Fibroblast of lung (primary cell): Measurements from ENCODE around the gene RPS6KB1. TPM values are rescaled to one million over a fixed set of nuclear protein-coding genes. Genes with fewer than 3 reads are reported as not detected.
"Not testable (repeated sequence)": the region's sequence is repeated elsewhere in the genome, so short reads cannot be mapped to it uniquely, and the experiment has no call there.

Source experiments
- DNase-seq, 2 donors: peaks; one replicate each; pipeline versions ENCODE4 v3.0.0 to v3.0.0-alpha.2; 2010; ENCODE audit warnings: low read depth in 2 of 2
- H2AFZ ChIP-seq: 2 replicates; pipeline ENCODE4 v1.5.1; 2012; ENCODE audit warnings: low read length, control low read depth, inconsistent platforms
- H3K27ac ChIP-seq: 2 replicates; pipeline ENCODE4 v1.5.1; 2011; ENCODE audit warnings: low read length, control low read depth; ENCODE audit not compliant: insufficient read depth
- H3K27me3 ChIP-seq: 2 replicates; pipeline ENCODE4 v1.5.1; 2011; ENCODE audit warnings: mild to moderate bottlenecking, low read length; ENCODE audit not compliant: control insufficient read depth, insufficient read depth
- H3K36me3 ChIP-seq: 2 replicates; pipeline ENCODE4 v1.5.1; 2011; ENCODE audit warnings: low read length; ENCODE audit not compliant: control insufficient read depth, insufficient read depth
- H3K4me1 ChIP-seq: 2 replicates; pipeline ENCODE4 v1.5.1; 2011; ENCODE audit warnings: low read length; ENCODE audit not compliant: control insufficient read depth, insufficient read depth; ENCODE audit errors: extremely low read depth
- H3K4me2 ChIP-seq: 2 replicates; pipeline ENCODE4 v1.5.1; 2011; ENCODE audit warnings: low read length, control low read depth; ENCODE audit not compliant: insufficient read depth; ENCODE audit errors: extremely low read depth
- H3K4me3 ChIP-seq, 4 experiments: fragments of 200-600 bp in 1 of 4; sonication (generic) in 1 of 4; replicated peaks in 1 of 4; 2 replicates each; pipeline ENCODE4 v1.5.1; 2011 to 2016; ENCODE audit warnings: low read length in 4 of 4, low read depth in 3 of 4, mild to moderate bottlenecking in 3 of 4, control low read depth in 2 of 4, inconsistent platforms in 1 of 4, mixed read lengths in 1 of 4; ENCODE audit not compliant: insufficient read depth in 1 of 4; ENCODE audit errors: control extremely low read depth in 1 of 4
- H3K79me2 ChIP-seq: 2 replicates; pipeline ENCODE4 v1.5.1; 2012; ENCODE audit warnings: mild to moderate bottlenecking, low read length, inconsistent platforms; ENCODE audit not compliant: control insufficient read depth, insufficient read depth
- H3K9ac ChIP-seq: 2 replicates; pipeline ENCODE4 v1.5.1; 2011; ENCODE audit warnings: mild to moderate bottlenecking, low read length, control low read depth; ENCODE audit not compliant: insufficient read depth
- H3K9me3 ChIP-seq: 2 replicates; pipeline ENCODE4 v1.5.1; 2012; ENCODE audit warnings: low read depth, low read length; ENCODE audit not compliant: control insufficient read depth, insufficient read depth
- H4K20me1 ChIP-seq: 2 replicates; pipeline ENCODE4 v1.5.1; 2011; ENCODE audit warnings: low read length; ENCODE audit not compliant: control insufficient read depth, insufficient read depth; ENCODE audit errors: extremely low read depth
- CTCF ChIP-seq, 2 donors: IDR thresholded peaks in 1 of 2; conservative IDR thresholded peaks in 1 of 2; 1 replicate in 1 of 2; 2 replicates in 1 of 2; pipeline ENCODE4 v1.5.1; 2011 to 2012; ENCODE audit warnings: low read length in 2 of 2, control low read depth in 1 of 2, inconsistent platforms in 1 of 2, low read depth in 1 of 2, mild to moderate bottlenecking in 1 of 2
- EZH2 ChIP-seq: IDR thresholded peaks from 2 replicates; pipeline ENCODE4 v1.5.1; 2012; ENCODE audit warnings: low read length, control low read depth, mild to moderate bottlenecking; ENCODE audit errors: missing control alignments
- polyA plus RNA-seq, 2 donors: library from polyadenylated mRNA; depleted of rRNA in 1 of 2; stranded (reverse) in 1 of 2; unstranded in 1 of 2; fragments of >200 nt; gene quantifications; 2 replicates each; pipeline ENCODE4 v1.2.1, GENCODE V29; 2011 to 2012; ENCODE audit warnings: missing spikeins in 1 of 2
- total RNA-seq: library from RNA; depleted of rRNA; stranded (reverse); fragments of >200 nt; gene quantifications from 2 replicates; pipeline ENCODE4 v1.2.1, GENCODE V29; 2014

RPS6KB1 gene
- total and polyA plus RNA-seq, 2 donors (not counting 1 experiment from before 2014, with no cell fraction given): 16.0 to 21.3 TPM

GRCh38 chr17:59872351-59872750 lies 20.6 kb upstream of the RPS6KB1 start:
- H3K36me3 ChIP-seq: no peaks in the 10 kb centered on the region
- no peaks in the 10 kb centered on the region for H3K79me2 ChIP-seq
- no peak overlapping the region for H2AFZ ChIP-seq
- no peak for DNase-seq
- H4K20me1 ChIP-seq: no peaks in the 10 kb centered on the region
- no peak overlapping the region for H3K27ac ChIP-seq
- H3K4me3 ChIP-seq: no peak overlapping the region
- no peak overlapping the region for H3K9ac ChIP-seq
- TF ChIP-seq CTCF (conservative IDR thresholded peaks at IDR 0.05 in 1 of 2, IDR thresholded peaks at IDR 0.05 in 1 of 2; ENCODE audit: low read depth in 1 of 2, low read length in 2 of 2) (no peak), EZH2 (no peak)
- no peaks in the 10 kb centered on the region for H3K4me1 ChIP-seq
- no peaks in the 10 kb centered on the region for H3K9me3 ChIP-seq
- no peaks in the 10 kb centered on the region for H3K27me3 ChIP-seq
- no peak overlapping the region for H3K4me2 ChIP-seq

- not testable (repeated sequence) for H3K79me2 ChIP-seq, H4K20me1 ChIP-seq, H3K27me3 ChIP-seq, H3K36me3 ChIP-seq, H3K9me3 ChIP-seq, H3K4me2 ChIP-seq, H3K4me1 ChIP-seq, H3K4me3 ChIP-seq, H3K9ac ChIP-seq, H3K27ac ChIP-seq, H2AFZ ChIP-seq, DNase-seq
These were observed 19.5 kb upstream of the RPS6KB1 start for GRCh38 chr17:59873414-59873813.

- DNase-seq: peak in 1 of 2 donors; percentile 52
- H3K27me3 ChIP-seq: no peaks in the 10 kb centered on the region
- no peak overlapping the region for H3K4me3 ChIP-seq
- no peaks in the 10 kb centered on the region for H3K36me3 ChIP-seq
- H3K27ac ChIP-seq: no peak overlapping the region
- H3K4me2 ChIP-seq: no peak overlapping the region
- no peaks in the 10 kb centered on the region for H3K79me2 ChIP-seq
- H3K9me3 ChIP-seq: no peaks in the 10 kb centered on the region
- no peak for TF ChIP-seq EZH2
- no peak for TF ChIP-seq CTCF (conservative IDR thresholded peaks at IDR 0.05 in 1 of 2, IDR thresholded peaks at IDR 0.05 in 1 of 2; ENCODE audit: low read depth in 1 of 2, low read length in 2 of 2)
- no peak overlapping the region for H3K9ac ChIP-seq
- no peak overlapping the region for H2AFZ ChIP-seq
- no peaks in the 10 kb centered on the region for H4K20me1 ChIP-seq
- H3K4me1 ChIP-seq: no peaks in the 10 kb centered on the region
These were observed 18.5 kb upstream of the RPS6KB1 start for GRCh38 chr17:59874376-59874775.
